Pancreas (tissue), 10 donors: Measurements from ENCODE around the gene DOCK7. TPM values are rescaled to one million over a fixed set of nuclear protein-coding genes. Genes with fewer than 3 reads are reported as not detected.
A peak's percentile ranks its signal among the peaks of the same experiment; 100 is the strongest.
"Not testable (repeated sequence)": the region's sequence is repeated elsewhere in the genome, so short reads cannot be mapped to it uniquely, and the experiment has no call there.

ENCODE experiments used
- ATAC-seq, 4 donors: fragments of 200-7000 bp; cut with Tn5 transposase; one replicate each; pipeline versions ENCODE4 v1.8.0 to v1.9.1; 2020; ENCODE audit warnings: mild to moderate bottlenecking in 4 of 4, moderate library complexity in 4 of 4
- DNase-seq, 6 donors: peaks; one replicate each; pipeline ENCODE4 v3.0.0-alpha.2; 2020
- FAIRE-seq: peaks from 2 replicates; lab custom pipeline; 2012; peaks lifted over from hg19 to GRCh38; lab: Jason Lieb, UNC
- H3K27ac ChIP-seq, 4 donors: fragments of 200-600 bp; sonication (generic); 1 replicate in 3 of 4; 2 replicates in 1 of 4; pipeline versions ENCODE4 v1.5.0 to v1.8.0; 2020
- H3K27me3 ChIP-seq, 4 donors: fragments of 200-600 bp; one replicate each; pipeline ENCODE4 v1.8.0; 2021
- H3K36me3 ChIP-seq, 3 donors: fragments of 200-600 bp; sonication (generic) in 1 of 3; one replicate each; pipeline versions ENCODE4 v1.5.0 to v1.8.0; 2020 to 2021
- H3K4me1 ChIP-seq, 3 donors: fragments of 200-600 bp; one replicate each; pipeline ENCODE4 v1.8.0; 2021
- H3K4me3 ChIP-seq, 4 donors: fragments of 200-600 bp; sonication (generic) in 2 of 4; one replicate each; pipeline versions ENCODE4 v1.5.0 to v1.8.0; 2020 to 2021
- H3K9me3 ChIP-seq, 4 donors: fragments of 200-600 bp; one replicate each; pipeline ENCODE4 v1.8.0; 2021
- WGBS, 2 donors: extraction: QIAGEN DNeasy Blood & Tissue Kit; methylation state at CpG; one replicate each; pipeline ENCODE4 v1.1.7; 2013; 5-methylcytosine and 5-hydroxymethylcytosine counted together
- intact Hi-C, 3 donors: fragments of 100-400 bp; cut with DNase I; formaldehyde crosslinking; loops; one replicate each; pipeline versions ENCODE4 v1.11.1 to v1.14.2; 2022
- polyA plus RNA-seq, 2 donors: library from polyadenylated mRNA; stranded (reverse); fragments of 200-250 nt; gene quantifications; one replicate each; pipeline ENCODE4 v1.2.3, GENCODE V29; 2013
- total RNA-seq, 6 donors: library from RNA; stranded (reverse); fragmentation: NEBNext Ultra II Directional in 4 of 6; extraction: Animal tissue kit (Norgen Biotek cat#: 25700) in 4 of 6; gene quantifications; one replicate each; pipeline versions ENCODE4 v1.2.1 to v1.2.4, GENCODE V29; 2021 to 2023
- TF ChIP-seq, protein P1 (sequence below), 4 donors: fragments of 200-600 bp; sonication (generic) in 3 of 4; IDR thresholded peaks; one replicate each; pipeline versions ENCODE4 v1.5.0 to v1.8.0; 2021; ENCODE audit warnings: antibody characterized with exemption in 4 of 4
- donor health status: healthy with polysubstance abuse.
- donor health status: DM: no; HTN: no; CAD: no; lungs with moderate emphysema.
- donor health status: DM: no; HTN: no; CAD: no.
- donor health status: control.
- donor health status: control.
- donor health status: Bipolar disorder and iron deficiency.
- donor health status: DM: yes; HTN: yes; CAD: no.
- donor health status: DM: no; HTN: no; CAD: no.
- donor health status: DM: no; HTN: no; CAD: no.
- donor health status: DM: yes; HTN: yes; CAD: no.

DOCK7 gene
- total and polyA plus RNA-seq, 8 donors: 4.4 to 22.5 (median 12.8) TPM

DNA sequence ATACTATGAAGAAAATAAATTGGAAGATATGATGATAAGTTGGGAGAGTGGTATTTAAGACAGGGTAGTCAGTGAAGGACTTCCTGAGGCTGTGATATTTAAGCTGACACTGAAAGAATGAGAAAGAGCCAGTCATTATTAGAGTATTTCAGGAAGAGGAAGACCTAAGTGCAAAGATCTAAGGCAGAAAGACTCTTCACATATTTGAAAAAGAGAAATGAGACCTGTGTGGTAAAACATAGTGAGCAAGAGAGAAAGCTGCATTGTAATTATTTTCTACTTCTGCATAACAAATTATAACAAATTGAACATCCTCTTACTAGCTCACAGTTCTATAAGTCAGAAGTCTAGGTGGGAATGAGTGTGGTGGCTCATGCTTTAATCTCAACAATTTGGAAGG is 34.6 kb upstream of the DOCK7 start:
- Histone ChIP-seq H3K9me3 (no peaks in the 10 kb centered on the region), H3K27ac (no peak overlapping the region), H3K27me3 (no peaks in the 10 kb centered on the region), H3K4me3 (no peak overlapping the region), H3K36me3 (no peaks in the 10 kb centered on the region), H3K4me1 (peaks cover 6 to 13% (median 10%) of the 10 kb centered on the region in 3 donors)
- ATAC-seq (peak in 2 of 4 donors; percentile 14 to 47), FAIRE-seq (no peak), DNase-seq (no peak)
- TF ChIP-seq, protein P1, sequence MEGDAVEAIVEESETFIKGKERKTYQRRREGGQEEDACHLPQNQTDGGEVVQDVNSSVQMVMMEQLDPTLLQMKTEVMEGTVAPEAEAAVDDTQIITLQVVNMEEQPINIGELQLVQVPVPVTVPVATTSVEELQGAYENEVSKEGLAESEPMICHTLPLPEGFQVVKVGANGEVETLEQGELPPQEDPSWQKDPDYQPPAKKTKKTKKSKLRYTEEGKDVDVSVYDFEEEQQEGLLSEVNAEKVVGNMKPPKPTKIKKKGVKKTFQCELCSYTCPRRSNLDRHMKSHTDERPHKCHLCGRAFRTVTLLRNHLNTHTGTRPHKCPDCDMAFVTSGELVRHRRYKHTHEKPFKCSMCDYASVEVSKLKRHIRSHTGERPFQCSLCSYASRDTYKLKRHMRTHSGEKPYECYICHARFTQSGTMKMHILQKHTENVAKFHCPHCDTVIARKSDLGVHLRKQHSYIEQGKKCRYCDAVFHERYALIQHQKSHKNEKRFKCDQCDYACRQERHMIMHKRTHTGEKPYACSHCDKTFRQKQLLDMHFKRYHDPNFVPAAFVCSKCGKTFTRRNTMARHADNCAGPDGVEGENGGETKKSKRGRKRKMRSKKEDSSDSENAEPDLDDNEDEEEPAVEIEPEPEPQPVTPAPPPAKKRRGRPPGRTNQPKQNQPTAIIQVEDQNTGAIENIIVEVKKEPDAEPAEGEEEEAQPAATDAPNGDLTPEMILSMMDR (IDR thresholded peaks at IDR 0.05): no peak
- intact Hi-C loops: no loop called here

DNA sequence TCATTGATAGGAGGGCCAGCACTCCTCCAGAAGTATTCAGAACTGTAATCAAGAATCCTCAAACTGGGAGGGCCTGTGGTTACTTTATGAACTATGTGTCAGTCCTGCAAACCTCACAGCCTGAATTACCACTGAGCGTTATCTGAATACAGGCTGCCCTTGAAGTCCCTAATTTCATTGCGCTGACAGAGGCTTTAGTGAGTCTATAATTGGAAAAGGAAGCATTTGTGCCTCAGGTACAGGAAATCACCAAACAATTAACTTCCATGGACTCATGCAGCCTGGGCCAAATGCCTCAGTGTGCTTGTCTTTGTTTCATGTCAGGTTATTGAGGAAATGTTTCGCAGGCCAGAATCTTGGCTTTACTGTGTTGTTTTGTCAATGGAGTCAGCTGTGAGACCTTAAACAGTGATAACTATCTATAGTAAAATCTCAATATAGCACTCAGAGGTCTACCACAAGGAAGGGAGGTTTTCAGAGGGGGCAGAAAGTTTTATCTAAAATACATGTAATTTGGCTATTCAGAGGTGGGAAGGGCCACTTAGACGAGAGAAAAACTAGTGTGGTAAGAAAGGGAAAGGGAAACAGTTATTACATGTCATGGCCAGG is 32.9 kb upstream of the DOCK7 start:
- no peaks in the 10 kb centered on the region for H3K9me3 ChIP-seq
- TF ChIP-seq, protein P1 (IDR thresholded peaks at IDR 0.05): no peak
- peak overlapping the region in 1 of 4 donors; percentile 5 for H3K27ac ChIP-seq
- no peaks in the 10 kb centered on the region for H3K27me3 ChIP-seq
- no peak for DNase-seq
- peak in 2 of 4 donors; percentile 20 to 48 for ATAC-seq
- peaks cover 6 to 11% (median 8%) of the 10 kb centered on the region in 3 donors for H3K4me1 ChIP-seq
- H3K4me3 ChIP-seq: no peak overlapping the region
- no peak for FAIRE-seq
- H3K36me3 ChIP-seq: no peaks in the 10 kb centered on the region
- intact Hi-C loops: no loop called here
- WGBS, 2 donors: 64 to 71% methylated on average over 4 of the region's 4 CpGs

- H3K27me3 ChIP-seq, H3K27ac ChIP-seq, H3K4me3 ChIP-seq, H3K4me1 ChIP-seq, DNase-seq, FAIRE-seq, H3K9me3 ChIP-seq, H3K36me3 ChIP-seq, intact Hi-C loops, ATAC-seq: not testable (repeated sequence)
- WGBS, 2 donors: 96 to 100% methylated on average over 2 of the region's 2 CpGs
These were observed 30.2 kb upstream of the DOCK7 start for GRCh38 chr1:62718400-62718799.

- Histone ChIP-seq H3K36me3 (no peaks in the 10 kb centered on the region), H3K9me3 (no peaks in the 10 kb centered on the region), H3K4me3 (no peak overlapping the region), H3K27ac (no peak overlapping the region), H3K27me3 (no peaks in the 10 kb centered on the region), H3K4me1 (no peaks in the 10 kb centered on the region)
- ATAC-seq (no peak), FAIRE-seq (no peak), DNase-seq (no peak)
- intact Hi-C loops: no loop called here
- TF ChIP-seq, protein P1 (IDR thresholded peaks at IDR 0.05): no peak
- WGBS, 2 donors: 94 to 96% methylated on average over 6 of the region's 6 CpGs
These were observed 29.3 kb upstream of the DOCK7 start for GRCh38 chr1:62717483-62717882.

DNA sequence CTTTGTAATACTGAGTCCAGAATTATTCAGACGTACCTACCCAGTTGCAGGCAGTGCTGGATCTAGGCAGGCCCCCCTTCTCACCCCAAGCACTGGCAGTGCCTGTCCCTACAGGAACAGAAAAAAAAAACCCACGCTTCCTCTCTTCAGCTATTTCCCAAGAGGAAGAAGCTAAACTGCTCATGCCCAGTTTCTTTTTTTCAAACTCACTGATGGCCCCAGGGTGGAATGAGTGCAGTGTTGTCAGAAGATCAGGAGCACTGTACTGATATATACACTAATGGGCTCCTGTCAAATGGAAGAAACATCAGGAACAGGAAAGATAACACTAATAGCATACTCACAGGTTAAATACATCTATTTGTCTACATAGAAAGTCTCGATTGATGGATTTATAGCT is 28.2 kb upstream of the DOCK7 start:
- FAIRE-seq: no peak
- ATAC-seq: peak in 2 of 4 donors; percentile 21 to 70

More for the DNA sequence above, 28.2 kb upstream of the DOCK7 start:
- no peak overlapping the region for H3K4me3 ChIP-seq
- H3K27ac ChIP-seq: no peak overlapping the region
- H3K4me1 ChIP-seq: no peaks in the 10 kb centered on the region
- 86 to 94% methylated on average over 3 of the region's 3 CpGs for WGBS, 2 donors
- H3K36me3 ChIP-seq: no peaks in the 10 kb centered on the region
- intact Hi-C loops: no loop called here
- TF ChIP-seq, protein P1 (IDR thresholded peaks at IDR 0.05): no peak
- DNase-seq: no peak
- H3K9me3 ChIP-seq: no peaks in the 10 kb centered on the region
- no peaks in the 10 kb centered on the region for H3K27me3 ChIP-seq
